Measurements from ENCODE around the gene PPP1R12B.
"Not testable (repeated sequence)": the region's sequence is repeated elsewhere in the genome, so short reads cannot be mapped to it uniquely, and the experiment has no call there.

PPP1R12B gene

GRCh38 chr1:202546377-202546776 lies 197.9 kb downstream of the PPP1R12B start:
- not testable (repeated sequence) for H3K4me3 ChIP-seq (ENCODE audit: low read depth, low read length)

GRCh38 chr1:202546796-202547195 lies 198.3 kb downstream of the PPP1R12B start:
- not testable (repeated sequence) for H3K4me3 ChIP-seq (ENCODE audit: low read depth, low read length)

DNA sequence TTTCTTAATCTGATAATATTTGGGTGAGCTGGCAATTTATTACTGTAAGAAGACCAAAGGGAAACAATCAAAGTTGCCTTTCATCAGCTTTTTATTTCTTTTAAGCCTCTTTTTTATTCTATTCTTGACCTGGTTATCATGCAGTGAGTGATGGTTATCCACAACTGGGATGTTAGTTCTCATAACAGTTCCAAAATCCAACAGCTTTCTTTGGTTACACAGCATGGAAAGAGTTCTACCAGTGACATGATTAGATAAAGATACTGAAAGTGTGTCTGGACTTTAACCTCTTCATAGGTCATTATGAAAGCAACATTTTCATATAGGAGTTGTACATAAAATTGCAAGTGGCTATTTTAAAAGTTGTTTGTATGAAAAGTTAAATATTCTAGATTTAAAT lies 198.7 kb downstream of the PPP1R12B start:
- TF ChIP-seq, protein P1, sequence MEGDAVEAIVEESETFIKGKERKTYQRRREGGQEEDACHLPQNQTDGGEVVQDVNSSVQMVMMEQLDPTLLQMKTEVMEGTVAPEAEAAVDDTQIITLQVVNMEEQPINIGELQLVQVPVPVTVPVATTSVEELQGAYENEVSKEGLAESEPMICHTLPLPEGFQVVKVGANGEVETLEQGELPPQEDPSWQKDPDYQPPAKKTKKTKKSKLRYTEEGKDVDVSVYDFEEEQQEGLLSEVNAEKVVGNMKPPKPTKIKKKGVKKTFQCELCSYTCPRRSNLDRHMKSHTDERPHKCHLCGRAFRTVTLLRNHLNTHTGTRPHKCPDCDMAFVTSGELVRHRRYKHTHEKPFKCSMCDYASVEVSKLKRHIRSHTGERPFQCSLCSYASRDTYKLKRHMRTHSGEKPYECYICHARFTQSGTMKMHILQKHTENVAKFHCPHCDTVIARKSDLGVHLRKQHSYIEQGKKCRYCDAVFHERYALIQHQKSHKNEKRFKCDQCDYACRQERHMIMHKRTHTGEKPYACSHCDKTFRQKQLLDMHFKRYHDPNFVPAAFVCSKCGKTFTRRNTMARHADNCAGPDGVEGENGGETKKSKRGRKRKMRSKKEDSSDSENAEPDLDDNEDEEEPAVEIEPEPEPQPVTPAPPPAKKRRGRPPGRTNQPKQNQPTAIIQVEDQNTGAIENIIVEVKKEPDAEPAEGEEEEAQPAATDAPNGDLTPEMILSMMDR (IDR thresholded peaks at IDR 0.05; ENCODE audit: low read depth, low read length): no peak
- no peak overlapping the region for H3K4me3 ChIP-seq (ENCODE audit: low read depth, low read length)

GRCh38 chr1:202550088-202550487 lies 201.6 kb downstream of the PPP1R12B start:
- H3K4me3 ChIP-seq (ENCODE audit: low read depth, low read length): not testable (repeated sequence)

GRCh38 chr1:202551683-202552082 lies 203.2 kb downstream of the PPP1R12B start:
- TF ChIP-seq, protein P1 (IDR thresholded peaks at IDR 0.05; ENCODE audit: low read depth, low read length): no peak
- H3K4me3 ChIP-seq (ENCODE audit: low read depth, low read length): no peak overlapping the region

- not testable (repeated sequence) for H3K4me3 ChIP-seq (ENCODE audit: low read depth, low read length)
Measured at GRCh38 chr1:202552615-202553014, 204.1 kb downstream of the PPP1R12B start.

GRCh38 chr1:202553078-202553477 lies 204.6 kb downstream of the PPP1R12B start:
- not testable (repeated sequence) for H3K4me3 ChIP-seq (ENCODE audit: low read depth, low read length)

- TF ChIP-seq, protein P1 (IDR thresholded peaks at IDR 0.05; ENCODE audit: low read depth, low read length): no peak
- no peak overlapping the region for H3K4me3 ChIP-seq (ENCODE audit: low read depth, low read length)
Measured at GRCh38 chr1:202553560-202554038, 205.1 kb downstream of the PPP1R12B start.

- H3K4me3 ChIP-seq (ENCODE audit: low read depth, low read length): not testable (repeated sequence)
Measured at GRCh38 chr1:202554619-202555018, 206.1 kb downstream of the PPP1R12B start.

- not testable (repeated sequence) for H3K4me3 ChIP-seq (ENCODE audit: low read depth, low read length)
Measured at GRCh38 chr1:202556037-202556436, 207.5 kb downstream of the PPP1R12B start.

- H3K4me3 ChIP-seq (ENCODE audit: low read depth, low read length): not testable (repeated sequence)
Measured at GRCh38 chr1:202557662-202558061, 209.2 kb downstream of the PPP1R12B start.

GRCh38 chr1:202561240-202561639 lies 212.7 kb downstream of the PPP1R12B start:
- TF ChIP-seq, protein P1 (IDR thresholded peaks at IDR 0.05; ENCODE audit: low read depth, low read length): no peak
- H3K4me3 ChIP-seq (ENCODE audit: low read depth, low read length): no peak overlapping the region
